AG10803 (cell line): ENCODE measurements around the gene RMND5B.
A peak's percentile ranks its signal among the peaks of the same experiment; 100 is the strongest.

Experiments used
- DNase-seq: peaks from one replicate; pipeline ENCODE4 v3.0.0; 2010; ENCODE audit warnings: low read depth
- H3K4me3 ChIP-seq: 2 replicates; pipeline ENCODE4 v1.5.1; 2011; ENCODE audit warnings: mild to moderate bottlenecking, low read length, control low read depth
- TF ChIP-seq, protein P1 (sequence below): conservative IDR thresholded peaks from 2 replicates; pipeline ENCODE4 v1.5.1; 2011; ENCODE audit warnings: mild to moderate bottlenecking, low read length, control low read depth, inconsistent platforms

RMND5B gene

GRCh38 chr5:178147406-178147805 lies 16.6 kb downstream of the RMND5B start:
- TF ChIP-seq, protein P1, sequence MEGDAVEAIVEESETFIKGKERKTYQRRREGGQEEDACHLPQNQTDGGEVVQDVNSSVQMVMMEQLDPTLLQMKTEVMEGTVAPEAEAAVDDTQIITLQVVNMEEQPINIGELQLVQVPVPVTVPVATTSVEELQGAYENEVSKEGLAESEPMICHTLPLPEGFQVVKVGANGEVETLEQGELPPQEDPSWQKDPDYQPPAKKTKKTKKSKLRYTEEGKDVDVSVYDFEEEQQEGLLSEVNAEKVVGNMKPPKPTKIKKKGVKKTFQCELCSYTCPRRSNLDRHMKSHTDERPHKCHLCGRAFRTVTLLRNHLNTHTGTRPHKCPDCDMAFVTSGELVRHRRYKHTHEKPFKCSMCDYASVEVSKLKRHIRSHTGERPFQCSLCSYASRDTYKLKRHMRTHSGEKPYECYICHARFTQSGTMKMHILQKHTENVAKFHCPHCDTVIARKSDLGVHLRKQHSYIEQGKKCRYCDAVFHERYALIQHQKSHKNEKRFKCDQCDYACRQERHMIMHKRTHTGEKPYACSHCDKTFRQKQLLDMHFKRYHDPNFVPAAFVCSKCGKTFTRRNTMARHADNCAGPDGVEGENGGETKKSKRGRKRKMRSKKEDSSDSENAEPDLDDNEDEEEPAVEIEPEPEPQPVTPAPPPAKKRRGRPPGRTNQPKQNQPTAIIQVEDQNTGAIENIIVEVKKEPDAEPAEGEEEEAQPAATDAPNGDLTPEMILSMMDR, result no peak
- no peak overlapping the region for H3K4me3 ChIP-seq
- no peak for DNase-seq

- H3K4me3 ChIP-seq, result no peak overlapping the region
- TF ChIP-seq, protein P1, result no peak
- peak; percentile 12 for DNase-seq
These were observed 18.6 kb downstream of the RMND5B start for GRCh38 chr5:178149199-178149932.

GRCh38 chr5:178150977-178151734 lies 20.3 kb downstream of the RMND5B start:
- no peak for DNase-seq
- TF ChIP-seq, protein P1, result no peak
- H3K4me3 ChIP-seq, result no peak overlapping the region

DNA sequence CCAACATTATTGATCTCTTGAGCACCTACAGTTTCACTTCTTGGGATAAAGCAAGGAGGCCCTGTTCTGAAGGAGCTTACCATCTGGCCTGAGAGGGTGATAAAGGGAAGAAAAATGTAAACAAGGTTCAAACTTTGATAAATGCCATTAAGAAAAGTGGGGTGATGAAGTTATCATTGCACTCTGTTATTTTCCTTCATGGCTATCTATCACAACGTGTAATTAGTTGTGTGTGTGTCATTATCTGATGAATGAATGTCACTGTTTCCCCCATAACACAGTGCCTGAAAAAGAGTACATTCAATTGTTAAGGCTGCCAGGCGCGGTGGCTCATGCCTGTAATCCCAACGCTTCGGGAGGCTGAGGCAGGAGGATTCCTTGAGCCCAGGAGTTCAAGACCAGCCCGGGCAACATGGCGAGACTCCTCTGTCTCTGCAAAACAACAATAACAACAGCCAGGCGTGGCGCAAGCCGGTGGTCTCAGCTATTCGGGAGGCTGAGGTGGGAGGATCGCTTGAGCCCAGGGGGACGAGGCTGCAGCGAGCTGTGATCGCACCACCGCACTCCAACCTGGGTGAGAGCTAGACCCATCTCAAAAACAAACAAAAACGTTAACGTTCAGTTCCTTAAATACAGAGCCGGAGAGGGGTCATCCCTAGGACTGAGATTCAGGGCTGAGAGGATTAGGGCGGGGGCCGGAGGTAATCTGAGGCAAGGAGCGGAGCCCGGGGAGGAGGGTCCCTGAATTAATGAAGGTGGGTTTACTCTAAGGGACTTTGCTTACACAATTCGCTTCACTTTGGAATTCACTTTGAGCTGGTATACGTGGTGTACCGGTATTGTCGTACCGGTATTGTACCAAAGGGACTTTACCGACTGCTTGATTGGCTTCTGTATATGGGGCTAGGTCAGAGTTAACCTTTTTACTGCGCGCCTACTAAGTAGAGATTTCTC lies 22.0 kb downstream of the RMND5B start:
- no peak for DNase-seq
- peak overlapping the region; percentile 84 for H3K4me3 ChIP-seq
- TF ChIP-seq, protein P1, result no peak

DNA sequence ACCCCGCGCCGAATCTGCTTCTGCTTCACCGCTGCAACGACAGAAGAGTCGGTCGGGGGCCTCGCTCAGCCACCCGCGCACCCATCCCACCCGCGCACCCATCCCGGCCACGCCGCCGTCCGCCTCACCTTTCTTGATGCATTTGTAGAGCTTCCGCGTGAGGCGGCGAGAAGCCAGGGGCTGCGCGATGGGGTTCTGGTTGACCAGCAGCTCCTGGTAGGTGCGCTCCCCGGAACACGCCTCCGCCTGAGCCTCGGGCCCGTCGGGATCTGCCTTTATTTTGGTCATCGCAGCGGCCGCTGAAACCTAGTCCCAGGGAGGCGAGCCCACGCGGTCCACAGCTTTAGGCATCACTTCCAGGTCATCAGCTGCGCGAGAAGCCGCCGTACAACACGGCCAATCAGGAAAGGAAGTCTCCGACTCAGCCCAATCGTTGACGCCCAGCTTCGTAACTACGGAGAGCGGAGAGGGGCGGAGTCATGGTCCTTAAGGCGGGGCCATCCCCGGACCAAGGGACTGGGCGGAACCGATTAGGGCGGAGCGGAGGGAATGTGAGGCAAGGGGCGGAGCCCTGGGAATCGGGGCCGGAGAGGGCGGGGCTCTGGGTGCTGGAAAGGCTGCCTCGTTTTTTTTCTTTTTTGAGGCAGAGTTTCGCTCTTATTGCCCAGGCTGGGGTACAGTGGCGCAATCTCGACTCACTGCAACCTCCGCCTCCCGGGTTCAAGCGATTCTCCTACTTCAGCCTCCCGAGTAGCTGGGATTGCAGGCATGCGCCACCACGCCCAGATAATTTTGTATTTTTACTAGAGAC lies 22.9 kb downstream of the RMND5B start, which contains the start of gene NHP2:
Gene NHP2 (minus strand): TSS at position 356 of the 811 bp plus-strand sequence. CDS start 68 bp downstream, at position 288.
- TF ChIP-seq, protein P1, result no peak
- DNase-seq, result peak; percentile 98

GRCh38 chr5:178155065-178155464 lies 24.3 kb downstream of the RMND5B start:
- no peak overlapping the region for H3K4me3 ChIP-seq
- no peak for DNase-seq
- TF ChIP-seq, protein P1, result no peak

More for the DNA sequence above, 22.9 kb downstream of the RMND5B start, which contains the start of gene NHP2:
- peak within 1 kb of the TSS; percentile 84 for H3K4me3 ChIP-seq
